Fibroblast of the aortic adventitia (primary cell): ENCODE data around the gene GDF7. TPM values are rescaled to one million over a fixed set of nuclear protein-coding genes. Genes with fewer than 3 reads are reported as not detected.

ENCODE experiments used
- DNase-seq: peaks from one replicate; pipeline ENCODE4 v3.0.0-alpha.2; 2010; ENCODE audit warnings: low read depth
- H3K4me3 ChIP-seq: 2 replicates; pipeline ENCODE4 v1.5.1; 2011; ENCODE audit warnings: low read depth, mild to moderate bottlenecking, control low read depth, low read length, moderate library complexity
- total RNA-seq: library from RNA; depleted of rRNA; stranded (reverse); fragments of >200 nt; gene quantifications from 2 replicates; pipeline ENCODE4 v1.2.3, GENCODE V29; 2012; ENCODE audit warnings: low replicate concordance
- TF ChIP-seq, protein P1 (sequence below): IDR thresholded peaks from 2 replicates; pipeline ENCODE4 v1.5.1; 2011; ENCODE audit warnings: mild to moderate bottlenecking, low read length, control low read depth, inconsistent platforms; ENCODE audit not compliant: insufficient read depth

Gene GDF7
- total RNA-seq, 1 donor = under 0.01 TPM

DNA sequence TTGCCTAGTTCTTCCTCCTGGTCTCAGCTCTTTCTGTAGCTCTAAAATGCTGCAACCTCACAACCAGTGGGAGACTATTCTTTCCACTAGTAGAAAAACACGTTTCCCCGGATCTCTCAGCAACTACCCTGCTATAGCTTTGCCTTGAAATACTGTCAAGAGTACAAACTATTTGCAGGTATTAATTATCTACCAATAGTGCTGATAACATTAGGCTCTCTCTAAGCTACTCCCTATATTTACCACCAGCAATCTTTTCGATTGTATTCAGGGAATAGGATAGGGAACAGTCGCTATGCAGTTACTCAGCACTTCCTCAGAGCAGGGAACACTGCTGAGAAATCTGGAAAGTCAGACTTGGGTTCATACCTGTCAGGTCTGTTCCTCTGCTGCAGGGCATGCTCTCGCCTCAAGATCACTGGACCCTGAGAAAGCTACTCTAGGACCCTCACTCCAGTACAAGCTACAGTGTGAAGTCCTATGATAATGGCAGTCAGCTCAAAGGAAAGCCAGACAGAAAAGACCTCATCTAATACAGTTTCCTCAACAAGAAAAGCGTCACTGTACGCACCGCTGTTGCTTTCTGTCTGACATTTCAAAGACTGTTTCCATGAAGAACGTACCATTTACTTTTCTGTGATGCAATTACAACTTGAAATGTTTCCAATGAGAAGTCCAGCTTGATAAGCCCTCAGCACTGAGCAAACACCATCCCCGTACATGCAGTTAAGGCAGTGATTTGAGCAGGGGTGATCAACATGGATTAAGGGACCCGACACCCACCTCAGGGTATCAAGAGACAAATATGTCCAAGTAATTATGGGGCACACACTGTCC lies 22.7 kb downstream of the GDF7 start:
- no peak for DNase-seq
- no peak overlapping the region for H3K4me3 ChIP-seq
- TF ChIP-seq, protein P1, sequence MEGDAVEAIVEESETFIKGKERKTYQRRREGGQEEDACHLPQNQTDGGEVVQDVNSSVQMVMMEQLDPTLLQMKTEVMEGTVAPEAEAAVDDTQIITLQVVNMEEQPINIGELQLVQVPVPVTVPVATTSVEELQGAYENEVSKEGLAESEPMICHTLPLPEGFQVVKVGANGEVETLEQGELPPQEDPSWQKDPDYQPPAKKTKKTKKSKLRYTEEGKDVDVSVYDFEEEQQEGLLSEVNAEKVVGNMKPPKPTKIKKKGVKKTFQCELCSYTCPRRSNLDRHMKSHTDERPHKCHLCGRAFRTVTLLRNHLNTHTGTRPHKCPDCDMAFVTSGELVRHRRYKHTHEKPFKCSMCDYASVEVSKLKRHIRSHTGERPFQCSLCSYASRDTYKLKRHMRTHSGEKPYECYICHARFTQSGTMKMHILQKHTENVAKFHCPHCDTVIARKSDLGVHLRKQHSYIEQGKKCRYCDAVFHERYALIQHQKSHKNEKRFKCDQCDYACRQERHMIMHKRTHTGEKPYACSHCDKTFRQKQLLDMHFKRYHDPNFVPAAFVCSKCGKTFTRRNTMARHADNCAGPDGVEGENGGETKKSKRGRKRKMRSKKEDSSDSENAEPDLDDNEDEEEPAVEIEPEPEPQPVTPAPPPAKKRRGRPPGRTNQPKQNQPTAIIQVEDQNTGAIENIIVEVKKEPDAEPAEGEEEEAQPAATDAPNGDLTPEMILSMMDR = no peak

DNA sequence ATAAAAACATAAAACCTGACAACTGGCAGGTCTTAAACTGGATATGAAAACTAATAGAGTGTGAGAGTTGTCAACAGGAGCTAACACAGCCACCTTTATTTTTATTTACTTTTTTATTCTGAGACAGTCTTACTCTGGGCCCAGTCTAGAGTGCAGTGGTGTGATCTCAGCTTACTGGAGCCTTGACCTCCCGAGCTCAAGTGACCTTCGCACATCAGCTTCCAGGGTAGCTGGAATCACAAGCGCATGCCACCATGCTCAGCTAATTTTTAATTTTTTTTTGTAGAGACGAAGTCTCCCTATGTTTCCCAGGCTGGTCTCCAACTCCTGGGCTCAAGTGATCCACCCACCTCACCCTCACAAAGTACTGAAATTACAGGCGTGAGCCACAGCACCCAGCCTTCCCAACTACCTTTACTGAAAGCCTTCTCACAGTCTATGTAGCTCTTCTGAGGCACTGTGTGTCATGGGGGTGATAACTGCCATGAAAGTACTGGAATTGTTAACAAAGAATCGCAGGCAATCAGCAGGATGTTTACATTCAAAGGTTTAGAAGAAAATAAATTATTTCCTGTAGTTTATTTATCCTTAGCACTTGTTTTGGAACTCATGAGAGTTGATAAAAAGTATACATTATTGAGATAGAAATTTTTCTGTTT lies 24.3 kb downstream of the GDF7 start:
- no peak overlapping the region for H3K4me3 ChIP-seq
- TF ChIP-seq, protein P1 = no peak
- DNase-seq = no peak

DNA sequence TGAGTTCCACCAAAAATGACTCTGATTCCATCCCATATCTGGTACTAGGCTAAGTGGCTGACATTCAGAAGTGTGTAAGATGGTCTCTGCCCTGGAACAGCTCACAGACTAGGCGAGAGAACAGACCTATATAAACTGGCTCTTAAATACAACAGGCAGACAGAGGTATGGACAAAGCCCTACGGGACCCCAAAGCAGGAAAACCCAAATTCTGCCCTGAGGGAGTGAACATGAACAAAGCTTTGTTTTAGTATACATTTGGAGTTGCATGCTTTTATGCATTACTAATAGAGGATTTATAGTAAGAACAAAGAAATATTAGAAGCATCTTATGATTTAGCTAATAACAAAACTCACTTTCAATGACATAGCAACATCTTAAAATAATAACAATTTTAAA lies 25.1 kb downstream of the GDF7 start:
- DNase-seq = no peak
- TF ChIP-seq, protein P1 = no peak
- H3K4me3 ChIP-seq = no peak overlapping the region

DNA sequence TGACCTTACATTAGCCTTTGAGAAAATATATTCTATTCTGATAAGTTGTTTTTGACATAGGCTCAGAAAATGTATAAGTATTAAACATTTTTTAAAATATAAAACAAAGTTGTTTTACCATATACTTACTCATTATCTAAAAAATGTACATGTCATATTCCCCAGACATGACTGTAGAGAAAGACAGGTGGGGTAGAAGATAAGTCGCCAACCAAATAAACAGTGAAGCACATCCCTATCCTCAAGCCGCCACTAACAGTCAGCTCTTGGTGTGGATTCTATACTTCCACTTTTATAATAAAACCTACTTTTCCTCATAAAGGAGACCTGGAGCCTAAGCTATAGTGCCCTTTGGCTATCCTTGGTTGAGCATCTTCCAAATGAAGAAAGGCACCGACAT lies 26.4 kb downstream of the GDF7 start:
- DNase-seq = no peak
- TF ChIP-seq, protein P1 = no peak
- no peak overlapping the region for H3K4me3 ChIP-seq

DNA sequence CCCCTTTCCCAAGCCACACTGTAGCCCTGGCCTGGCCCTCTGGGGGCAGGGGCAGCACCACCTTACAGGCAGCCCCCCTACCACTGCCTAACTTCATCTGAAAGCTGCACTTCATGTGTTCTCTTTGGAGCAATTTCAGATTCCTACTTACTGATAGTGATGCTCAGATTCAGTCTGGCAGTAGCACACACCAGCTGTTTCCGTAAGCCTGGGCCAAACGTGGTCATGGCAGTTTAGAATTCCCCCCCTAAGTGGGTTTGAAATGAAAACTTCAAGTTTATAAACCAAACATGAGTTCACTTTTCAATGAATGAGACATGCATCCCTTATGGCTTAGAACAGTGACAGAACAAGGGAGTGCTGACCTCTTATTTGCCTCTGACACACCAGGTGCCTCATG lies 29.4 kb downstream of the GDF7 start:
- H3K4me3 ChIP-seq = no peak overlapping the region
- no peak for DNase-seq
- TF ChIP-seq, protein P1 = no peak

DNA sequence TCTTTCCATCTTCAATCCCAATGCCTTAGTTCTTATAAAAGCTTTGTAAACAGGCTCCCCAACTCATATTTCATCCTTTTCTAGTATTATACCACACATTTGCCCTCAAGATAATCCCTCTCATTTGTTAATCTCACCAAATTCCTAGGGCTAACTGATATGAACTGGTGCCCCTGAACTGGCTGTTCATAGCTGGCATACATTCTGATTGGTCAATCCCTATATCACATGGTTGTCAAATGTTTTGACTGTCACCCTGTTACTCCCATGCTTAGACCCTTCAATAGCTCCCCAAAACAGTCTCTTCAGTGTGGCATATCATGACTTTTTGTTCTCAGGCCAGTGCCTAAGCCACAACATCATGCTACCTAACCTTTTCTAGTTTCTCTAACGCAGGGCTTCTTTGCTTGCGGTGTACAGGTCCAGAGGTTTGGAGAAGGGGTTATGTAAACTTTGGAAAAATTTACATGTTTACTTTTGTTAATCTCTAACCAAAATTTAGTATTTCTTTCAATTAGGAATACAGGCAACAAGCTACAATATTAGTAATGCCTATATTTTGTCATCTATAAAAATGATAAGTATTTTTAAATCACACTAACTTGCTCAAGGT lies 30.5 kb downstream of the GDF7 start:
- H3K4me3 ChIP-seq = no peak overlapping the region
- TF ChIP-seq, protein P1 = no peak
- DNase-seq = no peak
